Effector memory CD8-positive, alpha-beta T cell (primary cell): ENCODE measurements around the gene CD22.
A peak's percentile ranks its signal among the peaks of the same experiment; 100 is the strongest.
"Not testable (repeated sequence)": the region's sequence is repeated elsewhere in the genome, so short reads cannot be mapped to it uniquely, and the experiment has no call there.

Experiments
- ATAC-seq: fragments of 150-1000 bp; cut with Tn5 transposase; replicated peaks from 2 replicates; pipeline ENCODE4 v1.10.0; 2021; ENCODE audit warnings: mild to moderate bottlenecking, moderate library complexity
- DNase-seq, 3 experiments: peaks; one replicate each; pipeline ENCODE4 v3.0.0; 2021
- H3K27ac Mint-ChIP-seq, 2 donors: one replicate each; pipeline ENCODE4 v1.8.0; 2022; ENCODE audit warnings: mild to moderate bottlenecking in 2 of 2, mixed read lengths in 2 of 2, moderate library complexity in 2 of 2
- H3K27me3 Mint-ChIP-seq, 2 donors: one replicate each; pipeline ENCODE4 v1.8.0; 2022; ENCODE audit warnings: mixed read lengths in 2 of 2
- H3K36me3 Mint-ChIP-seq: one replicate; pipeline ENCODE4 v1.8.0; 2022; ENCODE audit warnings: mild to moderate bottlenecking, moderate library complexity, mixed read lengths; ENCODE audit not compliant: insufficient read depth
- H3K4me1 Mint-ChIP-seq, 2 donors: one replicate each; pipeline ENCODE4 v1.8.0; 2022; ENCODE audit warnings: low read depth in 2 of 2, mixed read lengths in 2 of 2
- H3K4me3 Mint-ChIP-seq, 2 donors: one replicate each; pipeline ENCODE4 v1.8.0; 2022; ENCODE audit warnings: mild to moderate bottlenecking in 2 of 2, mixed read lengths in 2 of 2, moderate library complexity in 2 of 2
- H3K9me3 Mint-ChIP-seq, 2 donors: one replicate each; pipeline ENCODE4 v1.8.0; 2022; ENCODE audit warnings: mixed read lengths in 2 of 2

Gene CD22

DNA sequence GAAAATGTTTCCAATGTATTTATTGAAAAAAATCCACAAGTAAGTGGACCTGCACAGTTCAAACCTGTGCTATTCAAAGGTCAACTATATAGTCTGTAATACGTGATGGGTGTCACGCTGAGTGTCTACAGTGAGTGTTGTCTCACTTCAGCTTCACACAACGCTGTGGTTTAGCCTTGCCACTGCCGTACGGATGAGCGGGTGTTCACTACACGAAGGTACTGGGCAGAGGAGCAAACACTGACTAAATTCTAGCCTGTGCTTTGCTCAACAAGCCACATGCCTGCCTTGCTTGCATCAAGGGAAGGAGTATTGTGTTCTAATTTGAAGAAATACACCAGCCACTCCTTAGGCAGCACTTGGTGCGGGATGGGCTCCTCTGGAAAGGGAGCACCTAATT is 25.9 kb downstream of the CD22 start:
- Mint-ChIP-seq H3K4me1 (peaks cover 11 to 14% of the 10 kb centered on the region in 2 donors), H3K36me3 (no peaks in the 10 kb centered on the region), H3K9me3 (no peaks in the 10 kb centered on the region), H3K27ac (peak overlapping the region in 1 of 2 donors; percentile 35), H3K4me3 (no peak overlapping the region), H3K27me3 (peaks cover 12 to 38% of the 10 kb centered on the region in 2 donors)
- DNase-seq (no peak), ATAC-seq (peak; percentile 59)

GRCh38 chr19:35355791-35356460 is 26.9 kb downstream of the CD22 start:
- Mint-ChIP-seq H3K4me1 (peaks cover 11 to 14% of the 10 kb centered on the region in 2 donors), H3K9me3 (no peaks in the 10 kb centered on the region), H3K4me3 (no peak overlapping the region), H3K27ac (peak overlapping the region in 1 of 2 donors; percentile 74), H3K27me3 (peaks cover 10 to 38% of the 10 kb centered on the region in 2 donors), H3K36me3 (no peaks in the 10 kb centered on the region)
- ATAC-seq: no peak
- no peak for DNase-seq

- Mint-ChIP-seq H3K9me3 (no peaks in the 10 kb centered on the region), H3K36me3 (no peaks in the 10 kb centered on the region), H3K27me3 (peaks cover 27 to 54% of the 10 kb centered on the region in 2 donors), H3K4me3 (peak within 1 kb of the TSS in 1 of 2 donors; percentile 31), H3K27ac (no peak within 1 kb of the TSS), H3K4me1 (peaks cover 7 to 9% of the 10 kb centered on the region in 2 donors)
- no peak for DNase-seq
- no peak for ATAC-seq
Observed at GRCh38 chr19:35357867-35358573, 29.0 kb downstream of the CD22 start, which contains the start of gene FFAR3. Gene FFAR3 (plus strand): TSS chr19:35358460. CDS start chr19:35358891, 431 bp downstream.

GRCh38 chr19:35358834-35359233 is 29.8 kb downstream of the CD22 start:
- not testable (repeated sequence) for H3K27ac Mint-ChIP-seq, H3K4me1 Mint-ChIP-seq, H3K36me3 Mint-ChIP-seq, H3K9me3 Mint-ChIP-seq, DNase-seq, H3K4me3 Mint-ChIP-seq, ATAC-seq
- H3K27me3 Mint-ChIP-seq: peaks cover 35 to 61% of the 10 kb centered on the region in 2 donors

DNA sequence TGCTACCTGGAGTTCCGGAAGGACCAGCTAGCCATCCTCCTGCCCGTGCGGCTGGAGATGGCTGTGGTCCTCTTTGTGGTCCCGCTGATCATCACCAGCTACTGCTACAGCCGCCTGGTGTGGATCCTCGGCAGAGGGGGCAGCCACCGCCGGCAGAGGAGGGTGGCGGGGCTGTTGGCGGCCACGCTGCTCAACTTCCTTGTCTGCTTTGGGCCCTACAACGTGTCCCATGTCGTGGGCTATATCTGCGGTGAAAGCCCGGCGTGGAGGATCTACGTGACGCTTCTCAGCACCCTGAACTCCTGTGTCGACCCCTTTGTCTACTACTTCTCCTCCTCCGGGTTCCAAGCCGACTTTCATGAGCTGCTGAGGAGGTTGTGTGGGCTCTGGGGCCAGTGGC is 30.4 kb downstream of the CD22 start:
- not testable (repeated sequence) for DNase-seq, H3K4me3 Mint-ChIP-seq, H3K4me1 Mint-ChIP-seq, ATAC-seq, H3K27ac Mint-ChIP-seq, H3K36me3 Mint-ChIP-seq, H3K9me3 Mint-ChIP-seq
- H3K27me3 Mint-ChIP-seq: peaks cover 38 to 67% of the 10 kb centered on the region in 2 donors

- H3K36me3 Mint-ChIP-seq, H3K4me1 Mint-ChIP-seq, ATAC-seq, H3K9me3 Mint-ChIP-seq, H3K27ac Mint-ChIP-seq, DNase-seq, H3K4me3 Mint-ChIP-seq: not testable (repeated sequence)
- peaks cover 44 to 72% of the 10 kb centered on the region in 2 donors for H3K27me3 Mint-ChIP-seq
Observed at GRCh38 chr19:35360081-35360480, 31.1 kb downstream of the CD22 start.

DNA sequence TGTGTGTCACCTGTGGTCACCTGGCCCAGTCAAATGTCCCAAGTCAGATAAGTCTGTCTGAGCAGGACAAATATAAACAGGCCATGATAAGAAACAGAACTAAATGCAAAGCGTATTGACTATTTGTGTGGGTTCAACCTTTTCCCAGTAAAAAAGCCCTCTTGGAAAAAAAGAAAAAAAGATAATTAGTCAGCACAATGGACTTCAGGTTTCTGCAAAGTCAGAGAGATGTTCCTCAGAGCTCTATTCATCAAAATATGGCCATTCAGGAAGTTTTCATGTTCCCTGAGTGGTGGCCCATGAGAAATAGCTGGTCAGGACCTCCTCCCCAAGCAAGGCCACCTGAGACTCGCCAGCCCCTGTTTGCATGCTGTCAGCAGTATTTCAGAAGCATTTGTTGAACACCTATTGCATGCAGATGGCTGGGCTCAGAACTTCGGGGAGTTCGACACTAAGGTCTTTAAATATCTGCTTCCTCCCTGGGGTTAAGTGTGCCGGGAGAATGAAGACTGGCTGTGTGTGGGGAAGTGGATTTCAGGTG is 32.0 kb downstream of the CD22 start:
- Mint-ChIP-seq H3K27me3 (peaks cover 48 to 74% of the 10 kb centered on the region in 2 donors), H3K4me1 (peaks cover 6 to 8% of the 10 kb centered on the region in 2 donors), H3K4me3 (no peak overlapping the region), H3K36me3 (no peaks in the 10 kb centered on the region), H3K9me3 (no peaks in the 10 kb centered on the region), H3K27ac (peak overlapping the region; percentile 10 to 74)
- DNase-seq: no peak
- ATAC-seq: no peak

DNA sequence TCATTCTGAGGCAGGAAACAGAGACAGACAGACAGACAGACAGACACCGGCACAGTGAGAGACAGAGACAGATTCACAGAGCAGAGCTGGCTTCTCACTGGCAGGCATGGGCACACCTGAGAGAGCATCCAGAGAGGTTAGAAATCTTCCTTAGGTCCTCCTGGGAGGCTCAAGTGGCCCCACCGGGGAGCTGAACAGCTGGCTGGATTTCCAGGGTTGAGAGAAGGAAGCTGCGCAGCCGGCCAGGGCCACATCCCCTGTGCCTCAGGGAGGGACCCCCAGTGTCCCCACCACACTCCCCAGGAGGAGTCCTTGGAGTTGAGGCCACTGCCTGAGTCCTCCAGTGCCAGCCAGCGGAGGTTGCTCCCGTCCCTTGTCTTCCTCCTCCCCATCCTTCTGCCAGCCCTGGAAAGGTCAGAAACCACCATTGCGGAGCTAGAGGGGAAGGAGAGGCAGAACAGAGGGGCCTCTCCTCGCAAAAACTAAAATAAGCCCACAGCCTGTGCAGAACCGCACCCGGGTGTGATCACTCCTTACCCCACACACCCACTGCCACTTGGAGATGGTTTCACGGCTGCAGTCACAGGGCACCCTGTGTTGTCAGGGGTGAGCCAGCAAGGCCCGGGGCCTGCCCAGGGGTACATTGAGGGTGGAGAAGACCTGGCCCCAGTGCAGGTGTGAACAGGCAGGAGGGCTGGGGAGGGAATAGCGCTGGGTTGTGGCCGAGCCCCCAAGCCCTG is 33.4 kb downstream of the CD22 start:
- H3K36me3 Mint-ChIP-seq: no peaks in the 10 kb centered on the region
- H3K9me3 Mint-ChIP-seq: no peaks in the 10 kb centered on the region
- H3K27me3 Mint-ChIP-seq: peaks cover 56 to 69% of the 10 kb centered on the region in 2 donors
- H3K27ac Mint-ChIP-seq: no peak overlapping the region
- no peak overlapping the region for H3K4me3 Mint-ChIP-seq
- DNase-seq (no peak), ATAC-seq (no peak)
- peaks cover 0 to 7% of the 10 kb centered on the region in 2 donors for H3K4me1 Mint-ChIP-seq

- Mint-ChIP-seq H3K4me3 (no peak overlapping the region), H3K36me3 (no peaks in the 10 kb centered on the region), H3K4me1 (peaks cover 0 to 4% of the 10 kb centered on the region in 2 donors), H3K27me3 (peaks cover 55 to 69% of the 10 kb centered on the region in 2 donors), H3K9me3 (no peaks in the 10 kb centered on the region), H3K27ac (no peak overlapping the region)
- no peak for ATAC-seq
- DNase-seq: no peak
Observed at GRCh38 chr19:35363001-35363590, 34.1 kb downstream of the CD22 start.

- H3K9me3 Mint-ChIP-seq: no peaks in the 10 kb centered on the region
- DNase-seq: no peak
Observed at GRCh38 chr19:35363711-35364425, 34.9 kb downstream of the CD22 start.

DNA sequence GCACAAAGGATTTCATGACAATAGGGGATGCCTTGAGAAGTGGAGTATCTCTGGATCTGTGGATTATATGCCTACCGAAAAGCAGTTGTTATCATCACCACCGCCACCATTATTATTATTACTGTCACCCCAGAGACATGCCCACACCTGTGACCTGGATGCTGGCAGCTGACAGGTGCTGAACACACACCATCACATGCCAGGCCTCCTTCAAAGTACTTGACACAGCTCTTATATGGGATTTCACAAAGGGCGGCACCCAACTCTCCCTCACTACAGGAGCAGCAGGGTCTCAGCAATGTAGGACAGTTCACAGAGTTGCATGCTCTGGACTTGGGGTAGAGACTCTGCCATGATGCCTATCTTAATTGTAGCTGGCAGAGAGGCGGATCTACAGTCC is 36.3 kb downstream of the CD22 start:
- DNase-seq (no peak), ATAC-seq (no peak)
- peaks cover 52 to 76% of the 10 kb centered on the region in 2 donors for H3K27me3 Mint-ChIP-seq
- no peaks in the 10 kb centered on the region for H3K9me3 Mint-ChIP-seq
- no peak overlapping the region for H3K4me3 Mint-ChIP-seq
- no peaks in the 10 kb centered on the region for H3K4me1 Mint-ChIP-seq
- H3K27ac Mint-ChIP-seq: no peak overlapping the region
- no peaks in the 10 kb centered on the region for H3K36me3 Mint-ChIP-seq

More at GRCh38 chr19:35363711-35364425, 34.9 kb downstream of the CD22 start:
- Mint-ChIP-seq H3K36me3 (no peaks in the 10 kb centered on the region), H3K27me3 (peaks cover 52 to 66% of the 10 kb centered on the region in 2 donors), H3K27ac (peak overlapping the region in 1 of 2 donors; percentile 87), H3K4me1 (no peaks in the 10 kb centered on the region), H3K4me3 (no peak overlapping the region)
- ATAC-seq: no peak

DNA sequence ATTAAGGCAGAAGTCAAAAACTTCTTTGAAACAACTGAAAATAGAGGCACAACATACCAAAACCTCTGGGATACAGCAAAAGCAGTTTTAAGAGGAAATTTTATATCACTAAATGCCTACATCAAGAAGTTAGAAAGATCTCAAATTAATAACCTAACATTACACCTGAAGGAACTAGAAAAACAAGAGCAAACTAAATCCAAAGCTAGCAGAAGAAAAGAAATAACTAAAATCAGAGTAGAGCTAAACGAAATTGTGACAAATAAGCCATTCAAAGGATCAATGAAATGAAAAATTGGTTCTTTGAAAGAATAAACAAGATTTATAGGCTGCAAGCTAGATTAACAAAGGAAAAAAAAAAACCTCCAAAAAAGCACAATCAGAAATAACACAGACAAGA is 39.4 kb downstream of the CD22 start:
- Mint-ChIP-seq H3K36me3 (no peaks in the 10 kb centered on the region), H3K27ac (no peak overlapping the region), H3K9me3 (no peaks in the 10 kb centered on the region), H3K4me1 (peaks cover 0 to 2% of the 10 kb centered on the region in 2 donors), H3K27me3 (peaks cover 28 to 55% of the 10 kb centered on the region in 2 donors), H3K4me3 (no peak overlapping the region)
- ATAC-seq (no peak), DNase-seq (no peak)
